Esophagus muscularis mucosa (tissue), 4 donors: ENCODE measurements around the gene PAK5. TPM values are rescaled to one million over a fixed set of nuclear protein-coding genes. Genes with fewer than 3 reads are reported as not detected.

Source experiments
- DNase-seq: peaks from one replicate; pipeline ENCODE4 v3.0.0-alpha.2; 2017; ENCODE audit errors: extremely low spot score
- H3K27ac ChIP-seq, 4 donors: fragments of 200-600 bp; sonication (generic); replicated peaks in 1 of 4; 1 replicate in 3 of 4; 2 replicates in 1 of 4; pipeline ENCODE4 v1.5.1; 2016 to 2019; ENCODE audit warnings: mild to moderate bottlenecking in 1 of 4
- H3K27me3 ChIP-seq, 4 donors: fragments of 200-600 bp; sonication (generic); one replicate each; pipeline versions ENCODE4 v1.5.1 to v1.6.0; 2016 to 2019
- H3K36me3 ChIP-seq, 4 donors: fragments of 200-600 bp; sonication (generic); one replicate each; pipeline ENCODE4 v1.5.1; 2016 to 2019
- H3K4me1 ChIP-seq, 4 donors: fragments of 200-600 bp; sonication (generic); one replicate each; pipeline ENCODE4 v1.5.1; 2016 to 2019
- H3K4me3 ChIP-seq, 4 donors: fragments of 200-600 bp; sonication (generic); 1 replicate in 2 of 4; 2 replicates in 2 of 4; pipeline ENCODE4 v1.5.1; 2016 to 2019; ENCODE audit warnings: mild to moderate bottlenecking in 4 of 4, moderate library complexity in 1 of 4
- H3K9me3 ChIP-seq, 4 donors: fragments of 200-600 bp; sonication (generic); 1 replicate in 3 of 4; 2 replicates in 1 of 4; pipeline ENCODE4 v1.5.1; 2016 to 2019
- EP300 ChIP-seq: sonication (generic); formaldehyde crosslinking; IDR thresholded peaks from one replicate; pipeline ENCODE4 v1.6.1; 2017; ENCODE audit warnings: antibody characterized with exemption
- POLR2A ChIP-seq: fragments of 450-650 bp; IDR thresholded peaks from one replicate; pipeline ENCODE4 v1.6.1; 2017; ENCODE audit warnings: antibody characterized with exemption, moderate library complexity, mild to moderate bottlenecking, low read depth
- POLR2AphosphoS5 ChIP-seq, 2 donors: sonication (generic); formaldehyde crosslinking; IDR thresholded peaks; one replicate each; pipeline ENCODE4 v1.6.1; 2017; ENCODE audit warnings: antibody characterized with exemption in 2 of 2
- WGBS: methylation state at CpG from one replicate; pipeline ENCODE4 v1.1.5; 2018; 5-methylcytosine and 5-hydroxymethylcytosine counted together
- intact Hi-C: fragments of 100-400 bp; cut with DNase I; formaldehyde crosslinking; loops from one replicate; pipeline ENCODE4 v1.15.1; 2023
- total RNA-seq, 4 donors: library from RNA; depleted of rRNA; stranded (reverse); fragments of >200 nt; gene quantifications; one replicate each; pipeline versions ENCODE4 v1.1.0 to v1.2.1, GENCODE V29; 2016
- TF ChIP-seq, protein P1 (sequence below), 3 experiments: fragments of 200-600 bp in 2 of 3; fragments of 450-650 bp in 1 of 3; sonication (generic) in 2 of 3; IDR thresholded peaks; one replicate each; pipeline ENCODE4 v1.5.1; 2017 to 2019; ENCODE audit warnings: antibody characterized with exemption in 3 of 3, mild to moderate bottlenecking in 2 of 3, moderate library complexity in 1 of 3

Gene PAK5
- total RNA-seq, 4 donors from 2014 or later = 0.06 to 0.42 (median 0.20) TPM

DNA sequence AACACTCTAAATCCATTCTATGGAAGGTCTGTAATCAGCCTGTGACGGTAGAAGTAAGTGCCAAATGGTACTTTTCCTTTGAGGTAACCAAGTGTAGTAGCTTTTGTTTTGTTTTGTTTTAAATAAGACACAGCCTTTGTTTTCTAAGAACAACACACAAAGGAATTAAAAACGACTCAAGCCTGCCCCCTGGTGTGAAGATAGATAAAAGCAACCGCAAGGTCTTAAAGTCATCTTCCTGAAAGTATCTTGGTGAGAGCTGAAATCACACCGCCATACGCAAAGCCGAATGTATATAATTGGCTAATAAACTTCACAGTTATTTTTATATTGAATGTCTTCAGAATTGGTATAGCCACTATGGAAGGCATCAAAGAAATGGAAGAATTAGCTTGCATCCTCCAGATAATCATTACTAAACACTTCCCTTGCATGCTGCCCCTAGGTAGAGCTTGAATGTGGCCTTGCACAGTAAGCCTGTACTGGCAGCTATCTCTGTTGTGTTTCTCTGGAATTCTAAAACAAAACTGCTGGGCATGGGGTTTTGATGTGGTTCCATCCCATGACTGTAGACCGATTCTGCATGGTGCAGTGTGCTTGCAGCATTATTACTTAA lies 228.9 kb downstream of the PAK5 start:
- no peak overlapping the region for H3K4me3 ChIP-seq
- H3K9me3 ChIP-seq = no peaks in the 10 kb centered on the region
- 28% methylated on average over 7 of the region's 7 CpGs for WGBS
- no peaks in the 10 kb centered on the region for H3K27me3 ChIP-seq
- intact Hi-C loops = loop anchor here (10.0 kb wide), 1 partner anchor 855 kb away; no protein-coding TSS in a partner anchor
- peak; percentile 86 for DNase-seq
- H3K27ac ChIP-seq = no peak overlapping the region
- no peaks in the 10 kb centered on the region for H3K4me1 ChIP-seq
- no peak for TF ChIP-seq POLR2A
- TF ChIP-seq, protein P1, sequence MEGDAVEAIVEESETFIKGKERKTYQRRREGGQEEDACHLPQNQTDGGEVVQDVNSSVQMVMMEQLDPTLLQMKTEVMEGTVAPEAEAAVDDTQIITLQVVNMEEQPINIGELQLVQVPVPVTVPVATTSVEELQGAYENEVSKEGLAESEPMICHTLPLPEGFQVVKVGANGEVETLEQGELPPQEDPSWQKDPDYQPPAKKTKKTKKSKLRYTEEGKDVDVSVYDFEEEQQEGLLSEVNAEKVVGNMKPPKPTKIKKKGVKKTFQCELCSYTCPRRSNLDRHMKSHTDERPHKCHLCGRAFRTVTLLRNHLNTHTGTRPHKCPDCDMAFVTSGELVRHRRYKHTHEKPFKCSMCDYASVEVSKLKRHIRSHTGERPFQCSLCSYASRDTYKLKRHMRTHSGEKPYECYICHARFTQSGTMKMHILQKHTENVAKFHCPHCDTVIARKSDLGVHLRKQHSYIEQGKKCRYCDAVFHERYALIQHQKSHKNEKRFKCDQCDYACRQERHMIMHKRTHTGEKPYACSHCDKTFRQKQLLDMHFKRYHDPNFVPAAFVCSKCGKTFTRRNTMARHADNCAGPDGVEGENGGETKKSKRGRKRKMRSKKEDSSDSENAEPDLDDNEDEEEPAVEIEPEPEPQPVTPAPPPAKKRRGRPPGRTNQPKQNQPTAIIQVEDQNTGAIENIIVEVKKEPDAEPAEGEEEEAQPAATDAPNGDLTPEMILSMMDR (IDR thresholded peaks at IDR 0.05) = peak; percentile 56 to 76 (median 64)
- no peaks in the 10 kb centered on the region for H3K36me3 ChIP-seq

DNA sequence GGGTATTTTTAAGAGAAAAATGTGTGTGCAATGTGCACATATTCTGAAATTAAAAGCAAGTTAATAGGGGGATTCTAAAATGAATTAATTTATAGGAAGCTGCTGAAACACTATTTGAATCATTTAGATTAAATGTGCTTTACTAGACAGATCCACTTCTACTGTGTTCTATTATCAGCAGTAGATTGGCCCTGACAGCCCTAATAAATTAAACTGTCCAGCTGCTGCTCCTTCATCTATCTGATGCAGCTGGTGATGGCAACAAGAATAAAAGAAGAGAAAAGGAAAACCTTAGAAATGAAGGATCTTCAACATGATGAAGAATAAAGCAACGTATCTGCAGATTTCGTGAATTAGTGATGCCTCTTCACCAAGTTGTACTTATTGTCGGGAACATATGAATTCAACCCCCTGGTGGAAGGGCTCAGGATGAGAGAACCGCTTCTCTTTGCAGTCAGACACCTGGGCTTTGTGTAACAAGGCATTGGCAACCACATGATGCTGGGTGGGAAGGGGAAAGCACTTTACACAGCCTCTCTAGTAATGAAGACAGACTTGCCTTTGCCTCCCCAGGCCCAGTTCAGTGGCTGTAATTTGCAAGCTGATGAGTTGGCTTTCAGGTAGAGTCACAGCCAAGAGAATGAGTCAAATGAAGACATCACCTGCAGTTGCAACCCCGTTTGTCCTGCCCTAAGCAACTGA lies 230.1 kb downstream of the PAK5 start:
- Histone ChIP-seq H3K27ac (no peak overlapping the region), H3K36me3 (no peaks in the 10 kb centered on the region), H3K9me3 (no peaks in the 10 kb centered on the region), H3K4me3 (no peak overlapping the region), H3K27me3 (no peaks in the 10 kb centered on the region), H3K4me1 (no peaks in the 10 kb centered on the region)
- intact Hi-C loops = loop anchor here (1.0 to 10.0 kb wide), 2 partner anchors 200 to 854 kb away; no protein-coding TSS in a partner anchor
- DNase-seq = peak; percentile 66
- 90% methylated on average over 5 of the region's 5 CpGs for WGBS
- TF ChIP-seq POLR2AphosphoS5 (IDR thresholded peaks at IDR 0.05) (no peak), EP300 (no peak), POLR2A (no peak)
- TF ChIP-seq, protein P1 (IDR thresholded peaks at IDR 0.05) = no peak

DNA sequence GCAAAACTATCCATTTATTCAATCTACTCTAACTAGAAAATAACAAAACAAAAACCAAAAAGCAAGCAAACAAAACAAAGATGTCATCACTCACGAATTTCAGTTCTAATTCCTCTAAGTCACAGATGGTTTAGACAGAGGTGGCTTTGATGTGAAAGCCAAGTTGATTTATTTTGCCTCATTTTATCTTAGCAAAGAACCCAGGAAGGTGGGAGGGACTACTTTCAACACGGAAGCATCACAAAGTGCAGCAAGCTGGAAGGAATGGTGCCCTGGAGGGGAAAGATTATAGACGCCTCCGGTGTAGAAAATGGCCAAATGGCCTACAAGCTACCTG lies 236.1 kb downstream of the PAK5 start:
- Histone ChIP-seq H3K36me3 (no peaks in the 10 kb centered on the region), H3K27me3 (no peaks in the 10 kb centered on the region), H3K27ac (no peak overlapping the region), H3K4me3 (no peak overlapping the region), H3K9me3 (no peaks in the 10 kb centered on the region), H3K4me1 (no peaks in the 10 kb centered on the region)
- TF ChIP-seq, protein P1 (IDR thresholded peaks at IDR 0.05) = no peak
- no peak for TF ChIP-seq POLR2A
- no peak for TF ChIP-seq POLR2AphosphoS5 (IDR thresholded peaks at IDR 0.05)
- TF ChIP-seq EP300 = no peak
- 55% methylated on average over 4 of the region's 4 CpGs for WGBS
- no peak for DNase-seq
- intact Hi-C loops = loop anchor here (10.0 kb wide), 1 partner anchor 848 kb away; no protein-coding TSS in a partner anchor

DNA sequence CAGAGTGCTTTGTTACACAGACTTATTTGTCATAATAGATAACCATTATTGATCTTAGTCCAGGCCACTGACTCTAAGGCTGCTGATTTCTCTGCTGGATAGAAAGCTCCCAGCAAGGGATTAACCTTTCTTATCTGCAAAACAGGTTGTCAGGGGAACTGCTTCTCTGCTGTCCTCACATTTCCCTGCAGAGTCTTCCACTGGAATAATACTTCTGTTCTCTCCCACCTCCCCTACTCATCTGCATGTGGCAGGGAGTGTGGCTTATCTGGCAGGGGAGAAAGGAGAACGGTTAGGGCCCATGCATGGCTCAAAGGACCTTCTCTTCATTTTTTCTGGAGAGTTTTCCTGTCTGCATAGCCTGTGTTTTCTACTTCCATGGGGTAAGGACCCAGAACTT lies 238.3 kb downstream of the PAK5 start:
- H3K9me3 ChIP-seq = no peaks in the 10 kb centered on the region
- no peak for TF ChIP-seq POLR2A
- TF ChIP-seq EP300 = no peak
- no peak for TF ChIP-seq POLR2AphosphoS5 (IDR thresholded peaks at IDR 0.05)
- TF ChIP-seq, protein P1 (IDR thresholded peaks at IDR 0.05) = no peak
- H3K27ac ChIP-seq = no peak overlapping the region
- 20% methylated on average over 1 of the region's 1 CpG for WGBS
- H3K27me3 ChIP-seq = no peaks in the 10 kb centered on the region
- no peaks in the 10 kb centered on the region for H3K4me1 ChIP-seq
- H3K4me3 ChIP-seq = no peak overlapping the region
- intact Hi-C loops = loop anchor here (10.0 kb wide), 1 partner anchor 846 kb away; no protein-coding TSS in a partner anchor
- no peak for DNase-seq
- no peaks in the 10 kb centered on the region for H3K36me3 ChIP-seq
